ENCODE data around the gene PALD1. TPM values are rescaled to one million over a fixed set of nuclear protein-coding genes. Genes with fewer than 3 reads are reported as not detected.

Gene PALD1
- total and polyA plus RNA-seq, 2 of the 13 experiments (the other 11 are each of a cell fraction or from before 2014, with no cell fraction given), result 0.07 to 0.09 TPM

DNA sequence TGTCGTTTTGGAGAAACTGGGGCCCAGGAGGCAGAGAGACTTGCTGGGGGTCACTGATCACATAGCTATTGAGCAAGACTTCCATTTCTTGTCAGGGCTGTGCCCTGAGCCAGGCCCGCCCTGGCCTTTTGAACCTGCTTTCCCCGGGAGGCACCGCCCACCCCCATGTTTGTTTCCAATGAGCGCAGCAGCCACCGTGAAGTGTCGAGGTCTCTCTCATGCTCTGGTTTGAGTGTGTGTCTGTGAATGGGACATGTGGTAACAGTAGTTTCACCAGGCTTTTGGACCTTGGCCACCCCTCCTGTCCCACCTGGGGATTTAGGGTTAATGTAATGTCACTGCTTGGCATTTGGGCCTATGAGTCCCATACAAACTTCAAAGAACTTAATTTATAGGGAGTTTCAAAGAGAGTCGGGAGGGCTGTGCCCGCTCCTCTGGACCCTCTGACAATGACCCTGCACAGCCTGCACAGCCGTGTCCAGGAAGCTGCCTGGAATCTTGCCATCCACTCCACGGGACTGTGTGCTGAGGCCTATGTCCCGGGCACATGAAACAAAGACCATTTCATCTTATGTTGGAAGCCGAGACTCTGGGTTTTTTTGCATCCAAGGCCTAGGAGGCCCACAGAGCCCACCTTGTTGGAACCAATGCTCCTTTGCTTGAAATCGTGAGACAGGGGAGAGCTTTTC lies 117.7 kb downstream of the PALD1 start (continued):
- TF ChIP-seq, protein P1, sequence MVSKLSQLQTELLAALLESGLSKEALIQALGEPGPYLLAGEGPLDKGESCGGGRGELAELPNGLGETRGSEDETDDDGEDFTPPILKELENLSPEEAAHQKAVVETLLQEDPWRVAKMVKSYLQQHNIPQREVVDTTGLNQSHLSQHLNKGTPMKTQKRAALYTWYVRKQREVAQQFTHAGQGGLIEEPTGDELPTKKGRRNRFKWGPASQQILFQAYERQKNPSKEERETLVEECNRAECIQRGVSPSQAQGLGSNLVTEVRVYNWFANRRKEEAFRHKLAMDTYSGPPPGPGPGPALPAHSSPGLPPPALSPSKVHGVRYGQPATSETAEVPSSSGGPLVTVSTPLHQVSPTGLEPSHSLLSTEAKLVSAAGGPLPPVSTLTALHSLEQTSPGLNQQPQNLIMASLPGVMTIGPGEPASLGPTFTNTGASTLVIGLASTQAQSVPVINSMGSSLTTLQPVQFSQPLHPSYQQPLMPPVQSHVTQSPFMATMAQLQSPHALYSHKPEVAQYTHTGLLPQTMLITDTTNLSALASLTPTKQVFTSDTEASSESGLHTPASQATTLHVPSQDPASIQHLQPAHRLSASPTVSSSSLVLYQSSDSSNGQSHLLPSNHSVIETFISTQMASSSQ (IDR thresholded peaks at IDR 0.05; ENCODE audit: low read depth), result no peak
- TF ChIP-seq, protein P1 (CRISPR knock-in tag; IDR thresholded peaks at IDR 0.05; ENCODE audit: borderline replicate concordance), result no peak
- TF ChIP-seq PPARG (CRISPR knock-in tag; conservative IDR thresholded peaks at IDR 0.05), result peak; percentile 29; the same call in 1 of the 2 replicates
- no peak for TF ChIP-seq PBX3 (CRISPR knock-in tag; IDR thresholded peaks at IDR 0.05; ENCODE audit: borderline replicate concordance)
- no peak for TF ChIP-seq ZNF550 (CRISPR knock-in tag; IDR thresholded peaks at IDR 0.05; ENCODE audit: borderline replicate concordance)
- TF ChIP-seq ZNF773 (CRISPR knock-in tag; IDR thresholded peaks at IDR 0.05; ENCODE audit: borderline replicate concordance), result no peak
- TF ChIP-seq RARA (CRISPR knock-in tag; IDR thresholded peaks at IDR 0.05), result peak; percentile 84
- TF ChIP-seq, protein P2, sequence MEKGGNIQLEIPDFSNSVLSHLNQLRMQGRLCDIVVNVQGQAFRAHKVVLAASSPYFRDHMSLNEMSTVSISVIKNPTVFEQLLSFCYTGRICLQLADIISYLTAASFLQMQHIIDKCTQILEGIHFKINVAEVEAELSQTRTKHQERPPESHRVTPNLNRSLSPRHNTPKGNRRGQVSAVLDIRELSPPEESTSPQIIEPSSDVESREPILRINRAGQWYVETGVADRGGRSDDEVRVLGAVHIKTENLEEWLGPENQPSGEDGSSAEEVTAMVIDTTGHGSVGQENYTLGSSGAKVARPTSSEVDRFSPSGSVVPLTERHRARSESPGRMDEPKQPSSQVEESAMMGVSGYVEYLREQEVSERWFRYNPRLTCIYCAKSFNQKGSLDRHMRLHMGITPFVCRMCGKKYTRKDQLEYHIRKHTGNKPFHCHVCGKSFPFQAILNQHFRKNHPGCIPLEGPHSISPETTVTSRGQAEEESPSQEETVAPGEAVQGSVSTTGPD (CRISPR knock-in tag; IDR thresholded peaks at IDR 0.05), result no peak
- TF ChIP-seq SMC3 (IDR thresholded peaks at IDR 0.05; ENCODE audit: low read length), result no peak
- no peak for TF ChIP-seq SPEN (CRISPR knock-in tag; IDR thresholded peaks at IDR 0.05; ENCODE audit: low read depth)
- no peak for TF ChIP-seq MED8 (CRISPR knock-in tag; IDR thresholded peaks at IDR 0.05; ENCODE audit: insufficient replicate concordance)
- TF ChIP-seq KLF15 (CRISPR knock-in tag; IDR thresholded peaks at IDR 0.05; ENCODE audit: borderline replicate concordance), result no peak
- TF ChIP-seq ZNF747 (CRISPR knock-in tag; IDR thresholded peaks at IDR 0.05; ENCODE audit: borderline replicate concordance), result no peak
- no peak for TF ChIP-seq ZNF83 (CRISPR knock-in tag; IDR thresholded peaks at IDR 0.05; ENCODE audit: borderline replicate concordance)
- no peak for TF ChIP-seq NFATC3 (CRISPR knock-in tag; IDR thresholded peaks at IDR 0.05)
- TF ChIP-seq ZNF547 (CRISPR knock-in tag; IDR thresholded peaks at IDR 0.05), result no peak
- TF ChIP-seq NFE2 (CRISPR knock-in tag; IDR thresholded peaks at IDR 0.05), result no peak
- no peak for TF ChIP-seq ZNF800 (CRISPR knock-in tag; IDR thresholded peaks at IDR 0.05)
- TF ChIP-seq GTF2F1 (IDR thresholded peaks at IDR 0.05; ENCODE audit: low read length), result no peak
- TF ChIP-seq ZNF264 (CRISPR knock-in tag; IDR thresholded peaks at IDR 0.05), result no peak
- TF ChIP-seq ZNF382 (CRISPR knock-in tag; IDR thresholded peaks at IDR 0.05; ENCODE audit: borderline replicate concordance), result no peak
- TF ChIP-seq DNMT1 (CRISPR knock-in tag; IDR thresholded peaks at IDR 0.05), result no peak

Measured in HepG2 (cell line).